Osteoblast (primary cell): ENCODE measurements around the gene LITAF. TPM values are rescaled to one million over a fixed set of nuclear protein-coding genes. Genes with fewer than 3 reads are reported as not detected.

Experiments
- DNase-seq: peaks from one replicate; pipeline ENCODE4 v3.0.0; 2011; ENCODE audit warnings: low spot score, mixed read lengths; ENCODE audit not compliant: insufficient read length; ENCODE audit errors: missing footprints
- H2AFZ ChIP-seq: 2 replicates; pipeline ENCODE4 v1.6.0; 2011; ENCODE audit warnings: mild to moderate bottlenecking, low read length
- H3K27ac ChIP-seq: 2 replicates; pipeline ENCODE4 v1.5.1; 2011; ENCODE audit warnings: mild to moderate bottlenecking, low read depth, low read length, moderate library complexity
- H3K27me3 ChIP-seq: 2 replicates; pipeline ENCODE4 v1.6.0; 2012; ENCODE audit warnings: mild to moderate bottlenecking, control low read depth, inconsistent platforms, low read length, moderate library complexity; ENCODE audit not compliant: insufficient read depth
- H3K36me3 ChIP-seq: 2 replicates; pipeline ENCODE4 v1.5.1; 2011; ENCODE audit warnings: mild to moderate bottlenecking, low read length, control low read depth, moderate library complexity; ENCODE audit not compliant: insufficient read depth
- H3K4me1 ChIP-seq: 2 replicates; pipeline ENCODE4 v1.5.1; 2011; ENCODE audit warnings: mild to moderate bottlenecking, low read length, control low read depth, moderate library complexity; ENCODE audit not compliant: insufficient read depth
- H3K4me2 ChIP-seq: 2 replicates; pipeline ENCODE4 v1.6.0; 2011; ENCODE audit warnings: mild to moderate bottlenecking, low read length; ENCODE audit not compliant: insufficient read depth
- H3K4me3 ChIP-seq: fragments of 200-600 bp; sonication (generic); 3 replicates; pipeline ENCODE4 v1.5.1; 2012; ENCODE audit warnings: mild to moderate bottlenecking, low read length, inconsistent platforms; ENCODE audit not compliant: insufficient read depth
- H3K79me2 ChIP-seq: 2 replicates; pipeline ENCODE4 v1.6.0; 2012; ENCODE audit warnings: mild to moderate bottlenecking, low read length, control low read depth, inconsistent platforms; ENCODE audit not compliant: insufficient read depth
- H3K9me3 ChIP-seq: 2 replicates; pipeline ENCODE4 v1.5.1; 2011; ENCODE audit warnings: low read depth, low read length, control low read depth
- H4K20me1 ChIP-seq: 2 replicates; pipeline ENCODE4 v1.6.0; 2012; ENCODE audit warnings: mild to moderate bottlenecking, low read length, control low read depth; ENCODE audit not compliant: insufficient read depth
- CTCF ChIP-seq: IDR thresholded peaks from 2 replicates; pipeline ENCODE4 v1.5.1; 2011; ENCODE audit warnings: mild to moderate bottlenecking, low read depth, low read length, moderate library complexity; ENCODE audit errors: extremely low read depth
- total RNA-seq: library from RNA; depleted of rRNA; stranded (reverse); fragments of >200 nt; gene quantifications from 2 replicates; pipeline ENCODE4 v1.2.3, GENCODE V29; 2012

LITAF gene
- total RNA-seq, 1 donor = 33.3 TPM

DNA sequence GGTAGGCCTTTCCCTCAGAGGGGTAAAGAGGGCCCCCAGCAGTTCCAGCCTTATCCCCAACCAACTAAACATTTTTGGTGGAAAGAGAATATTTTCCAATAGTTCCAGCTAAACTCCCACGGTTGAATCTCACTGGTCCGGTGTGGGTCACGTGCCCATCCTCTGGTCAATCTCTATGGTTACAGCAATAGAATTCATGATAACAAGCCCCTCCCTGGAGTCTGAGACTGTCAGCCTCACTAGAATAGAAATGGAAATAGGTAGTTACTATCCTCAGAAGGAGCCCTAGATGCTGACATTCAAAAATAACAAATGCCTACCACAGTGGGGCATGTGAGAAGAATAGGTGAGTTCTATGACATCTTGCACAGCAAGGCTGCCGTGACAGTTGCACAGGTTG, 37.5 kb upstream of the LITAF start:
- peaks cover 15% of the 10 kb centered on the region for H3K4me1 ChIP-seq
- no peaks in the 10 kb centered on the region for H4K20me1 ChIP-seq
- H2AFZ ChIP-seq = no peak overlapping the region
- no peaks in the 10 kb centered on the region for H3K27me3 ChIP-seq
- H3K27ac ChIP-seq = no peak overlapping the region
- H3K36me3 ChIP-seq = no peaks in the 10 kb centered on the region
- no peak overlapping the region for H3K4me3 ChIP-seq
- H3K9me3 ChIP-seq = no peaks in the 10 kb centered on the region
- no peaks in the 10 kb centered on the region for H3K79me2 ChIP-seq
- DNase-seq = no peak
- no peak for TF ChIP-seq CTCF
- no peak overlapping the region for H3K4me2 ChIP-seq

- Histone ChIP-seq H3K9me3 (no peaks in the 10 kb centered on the region), H3K4me3 (peak overlapping the region; percentile 58), H3K27me3 (no peaks in the 10 kb centered on the region), H2AFZ (peak overlapping the region; percentile 97), H4K20me1 (no peaks in the 10 kb centered on the region), H3K27ac (peak overlapping the region; percentile 50), H3K4me1 (peaks cover 12% of the 10 kb centered on the region), H3K36me3 (no peaks in the 10 kb centered on the region), H3K79me2 (no peaks in the 10 kb centered on the region), H3K4me2 (peak overlapping the region; percentile 84)
- no peak for TF ChIP-seq CTCF
- peak; percentile 90 for DNase-seq
Measured at GRCh38 chr16:11621920-11622651, 35.4 kb upstream of the LITAF start.

GRCh38 chr16:11621539-11621919, 34.8 kb upstream of the LITAF start:
- H3K79me2 ChIP-seq = no peaks in the 10 kb centered on the region
- peak overlapping the region; percentile 97 for H2AFZ ChIP-seq
- H3K36me3 ChIP-seq = no peaks in the 10 kb centered on the region
- H3K27me3 ChIP-seq = no peaks in the 10 kb centered on the region
- no peak for TF ChIP-seq CTCF
- H3K4me2 ChIP-seq = peak overlapping the region; percentile 84
- peak overlapping the region; percentile 50 for H3K27ac ChIP-seq
- peaks cover 12% of the 10 kb centered on the region for H3K4me1 ChIP-seq
- no peaks in the 10 kb centered on the region for H4K20me1 ChIP-seq
- peak; percentile 86 for DNase-seq
- peak overlapping the region; percentile 58 for H3K4me3 ChIP-seq
- H3K9me3 ChIP-seq = no peaks in the 10 kb centered on the region

DNA sequence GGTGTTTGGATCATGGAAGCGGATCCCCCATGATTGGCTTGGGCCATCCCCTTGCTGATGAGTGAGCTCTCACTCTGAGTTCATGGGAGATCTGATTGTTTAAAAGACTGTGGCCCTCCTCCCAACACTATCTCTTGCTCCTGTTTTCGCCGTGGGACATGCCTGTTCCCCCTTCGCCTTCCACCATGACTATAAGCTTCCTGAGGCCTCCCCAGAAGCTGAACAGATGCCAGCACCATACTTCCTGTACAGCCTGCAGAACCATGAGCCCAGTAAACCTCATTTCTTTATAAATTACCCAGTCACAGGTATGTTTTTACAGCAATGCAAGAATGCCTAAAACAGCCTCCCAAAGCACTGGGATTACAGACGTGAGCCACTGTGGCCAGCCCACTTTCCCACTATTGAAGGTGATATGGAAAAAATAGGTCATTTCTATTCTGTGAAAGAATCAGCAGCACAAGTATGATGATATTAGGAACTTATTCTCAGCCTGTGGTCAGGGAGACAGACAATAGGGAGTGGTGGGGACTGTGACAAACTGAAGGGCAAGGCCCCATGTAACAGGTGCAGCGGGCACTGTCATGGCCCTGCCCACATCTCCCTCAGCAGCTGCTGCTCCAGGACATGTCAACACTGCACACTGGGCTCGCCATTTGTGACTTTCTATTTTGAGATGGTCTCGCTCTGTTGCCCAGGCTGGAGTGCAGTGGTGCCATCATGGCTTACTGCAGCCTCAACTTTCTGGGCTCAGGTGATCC, 33.7 kb upstream of the LITAF start:
- Histone ChIP-seq H3K4me3 (no peak overlapping the region), H3K27me3 (no peaks in the 10 kb centered on the region), H2AFZ (no peak overlapping the region), H4K20me1 (no peaks in the 10 kb centered on the region), H3K27ac (no peak overlapping the region), H3K36me3 (no peaks in the 10 kb centered on the region), H3K9me3 (no peaks in the 10 kb centered on the region), H3K4me2 (no peak overlapping the region), H3K4me1 (peaks cover 12% of the 10 kb centered on the region), H3K79me2 (no peaks in the 10 kb centered on the region)
- no peak for DNase-seq
- TF ChIP-seq CTCF = no peak
